ENCODE data around the gene DOC2A. TPM values are rescaled to one million over a fixed set of nuclear protein-coding genes. Genes with fewer than 3 reads are reported as not detected.
"Not testable (repeated sequence)": the region's sequence is repeated elsewhere in the genome, so short reads cannot be mapped to it uniquely, and the experiment has no call there.

The DOC2A gene
- 0.47 and 2.0 TPM in 2 replicates for total RNA-seq

GRCh38 chr16:30010844-30011713 lies at the start of gene DOC2A:
Gene DOC2A (minus strand): TSS chr16:30011027. CDS start chr16:30010222, 805 bp downstream.
- DNase-seq: no peak

DNA sequence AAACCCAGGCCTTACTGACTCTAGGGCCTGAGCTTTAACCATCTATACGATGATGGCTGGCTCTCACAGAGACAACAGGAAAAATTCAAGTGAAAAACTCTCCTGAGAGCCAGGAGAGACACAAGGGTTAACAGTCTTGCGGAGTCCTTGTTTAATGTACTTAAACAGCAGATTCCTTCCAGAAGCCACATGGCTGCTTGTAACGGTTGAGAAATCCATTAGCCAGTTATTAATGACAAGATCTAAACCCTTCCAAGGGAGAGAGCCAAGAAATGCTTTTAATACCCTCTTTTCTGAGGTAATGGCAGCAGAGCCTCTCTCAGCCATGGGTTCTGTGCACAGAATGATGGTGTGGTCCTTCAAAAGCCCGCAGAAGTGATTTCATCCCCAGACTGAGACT lies 49.5 kb upstream of the DOC2A start:
- DNase-seq: no peak

DNA sequence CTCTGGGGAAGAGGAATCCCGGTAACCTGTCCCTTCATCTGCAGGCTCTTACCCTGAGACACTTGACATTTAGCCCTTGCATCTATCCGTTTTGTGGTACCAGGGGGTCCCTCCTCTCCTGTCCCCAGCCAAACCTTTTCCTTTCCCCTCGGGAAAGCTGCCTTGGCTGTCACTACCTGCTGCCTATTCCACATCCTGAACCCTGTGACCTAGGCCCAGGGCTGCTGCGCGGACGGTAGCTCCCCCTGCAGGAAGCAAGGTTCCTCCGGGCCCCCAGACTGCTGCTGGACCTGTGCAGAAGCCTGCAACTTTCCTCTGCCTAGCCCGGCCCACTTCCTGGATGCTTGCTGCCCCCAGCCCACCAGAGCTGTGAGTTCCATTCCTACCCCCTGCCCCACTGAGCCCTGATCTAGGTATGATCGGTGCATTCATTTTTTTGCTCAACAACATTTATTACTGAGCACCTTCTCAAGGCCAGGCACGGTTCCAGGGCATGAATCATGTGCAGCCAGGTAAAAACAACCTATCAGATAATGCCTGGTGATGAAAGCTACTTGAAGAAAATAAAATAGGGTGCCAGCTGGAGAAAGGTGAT lies 44.2 kb upstream of the DOC2A start:
- DNase-seq: peak; percentile 61

DNA sequence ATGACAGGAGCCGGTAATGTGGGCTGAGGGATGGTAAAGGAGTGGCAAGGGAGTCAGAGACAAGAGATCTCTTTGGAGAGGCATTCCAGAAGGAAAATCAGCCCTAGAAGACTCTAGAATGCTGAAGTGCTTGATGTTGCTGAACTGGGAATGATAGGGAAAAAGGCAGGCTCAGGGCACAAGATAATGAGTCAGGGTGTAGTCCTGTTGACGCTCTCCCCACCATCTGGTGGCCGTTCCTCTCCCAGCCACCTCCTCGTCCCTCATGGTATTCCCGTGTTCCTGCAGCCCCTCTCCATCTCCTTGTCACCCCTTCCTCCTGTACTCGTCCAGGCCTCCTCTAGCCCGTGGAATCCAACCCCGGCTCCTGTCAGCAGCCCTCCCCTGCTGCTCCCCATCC lies 43.6 kb upstream of the DOC2A start:
- peak; percentile 23 for DNase-seq

- peak; percentile 71 for DNase-seq
These were observed 42.7 kb upstream of the DOC2A start for GRCh38 chr16:30053376-30054015.

- peak; percentile 95 for DNase-seq
These were observed 42.0 kb upstream of the DOC2A start for GRCh38 chr16:30052671-30053372.

- peak; percentile 85 for DNase-seq
These were observed 40.7 kb upstream of the DOC2A start for GRCh38 chr16:30051518-30051917.

- no peak for DNase-seq
These were observed 39.0 kb upstream of the DOC2A start for GRCh38 chr16:30049871-30050270.

- DNase-seq: no peak
These were observed 35.8 kb upstream of the DOC2A start for GRCh38 chr16:30046588-30046987.

DNA sequence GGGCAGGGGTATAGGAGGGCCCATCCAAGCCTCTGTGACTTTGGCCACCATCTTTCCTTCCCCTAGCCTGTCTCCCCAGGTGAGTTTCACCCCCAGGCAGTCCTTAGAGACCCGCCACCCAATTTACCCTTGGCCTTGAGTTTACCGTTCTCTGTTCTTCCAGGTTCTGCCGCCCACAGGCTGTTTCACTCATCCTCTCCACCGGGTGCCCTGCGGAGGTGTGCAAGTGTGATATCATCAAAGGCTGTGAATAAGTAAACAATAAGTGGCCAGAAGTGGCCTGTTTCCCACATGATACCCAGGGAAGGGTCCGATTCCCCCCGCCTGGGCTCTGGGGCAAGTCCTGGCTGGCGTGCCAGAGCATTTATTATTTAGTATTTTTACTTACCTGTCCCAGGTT lies 35.4 kb upstream of the DOC2A start:
- no peak for DNase-seq

GRCh38 chr16:30041841-30042240 lies 31.0 kb upstream of the DOC2A start:
- DNase-seq: peak; percentile 68

- DNase-seq: not testable (repeated sequence)
These were observed 29.9 kb upstream of the DOC2A start for GRCh38 chr16:30040690-30041089.

- no peak for DNase-seq
These were observed 29.4 kb upstream of the DOC2A start for GRCh38 chr16:30040221-30040620.

- no peak for DNase-seq
These were observed 22.4 kb upstream of the DOC2A start for GRCh38 chr16:30033270-30033669.

DNA sequence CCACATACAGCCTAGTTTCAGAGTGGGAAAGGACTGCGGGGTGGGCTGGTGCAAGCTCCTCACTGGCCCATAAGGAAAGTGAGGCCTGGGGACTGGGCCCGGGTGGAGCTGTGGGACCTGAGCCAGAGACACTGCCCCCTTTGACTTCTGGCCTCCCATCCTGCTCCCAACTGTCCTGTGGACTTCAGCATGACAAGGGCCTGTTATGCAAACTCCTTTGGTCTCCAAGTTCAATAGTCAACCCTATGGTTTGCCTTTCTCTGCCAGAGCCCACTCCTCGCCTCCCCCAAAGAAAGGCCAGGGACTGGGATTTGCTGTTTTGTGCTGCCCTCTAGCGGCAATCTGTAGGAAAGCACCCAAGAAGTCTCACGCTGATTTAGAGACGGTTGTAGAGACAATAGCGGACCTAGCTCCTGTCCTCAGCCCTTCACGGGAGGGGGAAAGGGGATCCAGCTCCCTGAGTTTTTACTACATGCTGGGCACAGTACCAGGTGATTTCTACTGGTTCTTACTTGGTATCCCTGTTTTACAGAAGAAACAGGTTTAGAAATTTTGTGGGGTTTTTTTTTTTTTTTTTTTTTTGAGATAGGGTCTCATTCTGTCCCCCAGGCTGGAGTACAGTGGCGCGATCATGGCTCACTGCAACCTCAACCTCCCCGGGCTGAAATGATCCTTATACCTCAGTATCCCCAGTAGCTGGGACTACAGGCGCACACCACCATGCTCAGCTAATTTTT lies 21.4 kb upstream of the DOC2A start:
- DNase-seq: peak; percentile 81

DNA sequence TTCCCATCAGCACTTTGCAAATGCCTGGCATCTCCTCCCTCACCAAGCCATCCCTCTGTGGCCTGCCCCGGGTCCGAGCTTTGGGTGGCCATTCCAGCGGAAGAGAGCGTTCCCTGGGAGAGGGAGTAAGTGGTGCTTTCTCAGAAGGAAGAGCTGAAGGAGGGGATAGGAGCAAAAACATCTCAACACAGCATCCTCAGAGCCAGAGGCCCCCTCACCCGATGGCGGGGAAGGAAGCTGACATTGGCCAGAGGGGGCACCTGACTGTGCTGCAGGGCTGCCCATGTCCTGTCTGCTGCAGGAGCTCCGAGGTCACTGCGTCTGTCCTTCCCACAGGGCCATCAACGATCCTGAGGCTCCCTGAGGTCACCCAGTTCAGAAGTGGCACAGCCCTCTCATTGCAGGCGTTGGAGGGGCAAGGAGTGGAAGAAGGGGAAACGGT lies 20.7 kb upstream of the DOC2A start:
- no peak for DNase-seq

DNA sequence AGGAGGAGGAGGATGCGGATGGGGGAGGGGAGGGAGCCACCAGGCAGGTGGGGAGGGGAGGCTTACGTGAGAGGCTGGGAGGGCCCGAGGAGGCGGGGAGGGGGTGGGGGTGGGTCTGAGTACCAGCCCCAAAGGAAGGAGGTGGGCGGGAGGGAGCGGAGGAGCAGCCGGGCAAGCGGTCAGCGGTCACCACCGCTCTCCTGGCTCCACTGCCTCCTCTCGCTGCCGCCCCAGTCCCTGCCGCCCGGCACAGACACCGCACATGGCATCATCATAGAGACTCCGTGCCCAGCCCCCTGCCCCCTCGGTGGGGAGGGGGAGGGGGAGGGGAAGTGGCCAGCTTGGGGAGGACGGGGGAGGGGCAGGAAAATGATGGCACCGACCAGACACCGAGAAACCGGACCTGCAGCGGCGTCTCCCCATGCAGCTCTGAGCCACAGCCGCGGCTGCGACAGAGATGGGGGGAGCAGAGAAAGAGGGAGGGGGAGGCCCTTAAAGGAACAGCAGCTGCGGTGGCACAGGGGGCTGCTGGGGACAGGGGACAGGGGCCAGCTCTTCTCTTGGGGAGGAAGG lies 20.1 kb upstream of the DOC2A start, which contains the start of gene TLCD3B:
TSS of gene TLCD3B (minus strand) at position 431 of the 573 bp plus-strand sequence. CDS start 744 bp downstream, outside the sequence.
- DNase-seq: no peak

GRCh38 chr16:30030011-30030685 lies 19.3 kb upstream of the DOC2A start:
- DNase-seq: no peak

GRCh38 chr16:30028438-30029076 lies 17.7 kb upstream of the DOC2A start:
- DNase-seq: peak; percentile 24
